Spleen (tissue), 11 donors: Measurements from ENCODE around the gene TRMT1. TPM values are rescaled to one million over a fixed set of nuclear protein-coding genes. Genes with fewer than 3 reads are reported as not detected.
A peak's percentile ranks its signal among the peaks of the same experiment; 100 is the strongest.

Experiments used
- DNase-seq: peaks from one replicate; pipeline ENCODE4 v3.0.0-alpha.2; 2020
- H3K27ac ChIP-seq, 8 donors: fragments of 200-600 bp; sonication (generic) in 7 of 8; 1 replicate in 4 of 8; 2 replicates in 4 of 8; pipeline versions ENCODE4 v1.5.0 to v1.8.0; 2016 to 2021; ENCODE audit warnings: inconsistent platforms in 4 of 8, mild to moderate bottlenecking in 4 of 8, moderate library complexity in 1 of 8
- H3K27me3 ChIP-seq, 7 donors: fragments of 200-600 bp; sonication (generic) in 6 of 7; replicated peaks in 1 of 7; 1 replicate in 4 of 7; 2 replicates in 3 of 7; pipeline versions ENCODE4 v1.5.0 to v1.8.0; 2016 to 2021; ENCODE audit warnings: inconsistent platforms in 3 of 7, mild to moderate bottlenecking in 1 of 7
- H3K36me3 ChIP-seq, 6 donors: fragments of 200-600 bp; sonication (generic) in 5 of 6; 1 replicate in 4 of 6; 2 replicates in 2 of 6; pipeline versions ENCODE4 v1.5.0 to v1.8.0; 2016 to 2021; ENCODE audit warnings: inconsistent platforms in 2 of 6
- H3K4me1 ChIP-seq, 6 donors: fragments of 200-600 bp; sonication (generic) in 5 of 6; 1 replicate in 3 of 6; 2 replicates in 3 of 6; pipeline versions ENCODE4 v1.5.0 to v1.8.0; 2016 to 2021; ENCODE audit warnings: inconsistent platforms in 3 of 6
- H3K4me3 ChIP-seq, 8 donors: fragments of 200-600 bp; sonication (generic) in 7 of 8; 1 replicate in 4 of 8; 2 replicates in 4 of 8; pipeline versions ENCODE4 v1.5.0 to v1.8.0; 2016 to 2021; ENCODE audit warnings: inconsistent platforms in 4 of 8, mild to moderate bottlenecking in 4 of 8, moderate library complexity in 2 of 8
- H3K9me3 ChIP-seq, 8 donors: fragments of 200-600 bp; sonication (generic) in 7 of 8; 1 replicate in 4 of 8; 2 replicates in 4 of 8; pipeline versions ENCODE4 v1.5.0 to v1.8.0; 2016 to 2021; ENCODE audit warnings: inconsistent platforms in 4 of 8
- CTCF ChIP-seq, 11 experiments: fragments of 200-600 bp in 7 of 11; fragments of 450-650 bp in 4 of 11; sonication (generic) in 4 of 11; IDR thresholded peaks in 8 of 11; conservative IDR thresholded peaks in 3 of 11; 1 replicate in 7 of 11; 2 replicates in 4 of 11; pipeline versions ENCODE4 v1.4.0 to v1.8.0; 2016 to 2021; ENCODE audit warnings: antibody characterized with exemption in 11 of 11, inconsistent platforms in 4 of 11, mild to moderate bottlenecking in 1 of 11
- POLR2A ChIP-seq, 3 donors: fragments of 450-650 bp; IDR thresholded peaks; one replicate each; pipeline ENCODE4 v1.5.1; 2017; ENCODE audit warnings: antibody characterized with exemption in 3 of 3, mild to moderate bottlenecking in 1 of 3
- POLR2AphosphoS5 ChIP-seq, 3 donors: sonication (generic); formaldehyde crosslinking; IDR thresholded peaks; one replicate each; pipeline ENCODE4 v1.5.1; 2017; ENCODE audit warnings: antibody characterized with exemption in 3 of 3
- WGBS, 5 donors: extraction: QIAGEN DNeasy Blood & Tissue Kit in 3 of 5; methylation state at CpG; one replicate each; pipeline versions ENCODE4 v1.1.5 to v1.1.7; 2013 to 2018; 5-methylcytosine and 5-hydroxymethylcytosine counted together
- intact Hi-C: fragments of 100-400 bp; cut with DNase I; formaldehyde crosslinking; loops from one replicate; pipeline ENCODE4 v1.15.0; 2023; ENCODE audit warnings: low total_unique reads
- polyA plus RNA-seq, 3 donors: library from polyadenylated mRNA; stranded (reverse); fragments of 200-250 nt; gene quantifications; one replicate each; pipeline ENCODE4 v1.2.1, GENCODE V29; 2013
- total RNA-seq, 7 donors: library from RNA; depleted of rRNA in 3 of 7; stranded (reverse); fragments of >200 nt in 3 of 7; fragmentation: NEBNext Ultra II Directional in 4 of 7; extraction: Animal tissue kit (Norgen Biotek cat#: 25700) in 4 of 7; gene quantifications; one replicate each; pipeline versions ENCODE4 v1.1.0 to v1.2.1, GENCODE V29; 2016 to 2021
- donor health status: healthy with polysubstance abuse.
- donor health status: DM: no; HTN: no; CAD: no; lungs with moderate emphysema.
- donor health status: DM: no; HTN: no; CAD: no.
- donor health status: Bipolar disorder and iron deficiency.
- donor health status: healthy.
- donor health status: DM: no; HTN: no; CAD: no.
- donor health status: DM: yes; HTN: yes; CAD: no.

TRMT1 gene
- total and polyA plus RNA-seq, 10 donors, result 27.7 to 109 (median 47.3) TPM

- H3K9me3 ChIP-seq, result no peaks in the 10 kb centered on the region
- H3K27ac ChIP-seq, result peak overlapping the region in 1 of 8 donors; percentile 33
- TF ChIP-seq POLR2AphosphoS5 (IDR thresholded peaks at IDR 0.05), result no peak
- TF ChIP-seq POLR2A (IDR thresholded peaks at IDR 0.05), result no peak
- no peak for TF ChIP-seq CTCF (IDR thresholded peaks at IDR 0.05 in 8 of 11, conservative IDR thresholded peaks at IDR 0.05 in 3 of 11)
- peaks cover 0 to 12% (median 3%) of the 10 kb centered on the region in 6 donors for H3K4me1 ChIP-seq
- H3K4me3 ChIP-seq, result no peak overlapping the region
- WGBS, 5 donors, result 36 to 52% (median 46%) methylated on average over 16 of the region's 16 CpGs
- DNase-seq, result no peak
- peaks cover 0 to 47% (median 0%) of the 10 kb centered on the region in 6 donors for H3K36me3 ChIP-seq
- intact Hi-C loops, result no loop called here
- no peaks in the 10 kb centered on the region for H3K27me3 ChIP-seq
Observed at GRCh38 chr19:13079542-13079986, 37.0 kb downstream of the TRMT1 start.

GRCh38 chr19:13078897-13079541 is 37.5 kb downstream of the TRMT1 start:
- Histone ChIP-seq H3K9me3 (no peaks in the 10 kb centered on the region), H3K4me3 (no peak overlapping the region), H3K36me3 (peaks cover 0 to 51% (median 0%) of the 10 kb centered on the region in 6 donors), H3K4me1 (peaks cover 0 to 12% (median 3%) of the 10 kb centered on the region in 6 donors), H3K27me3 (no peaks in the 10 kb centered on the region), H3K27ac (peak overlapping the region in 1 of 8 donors; percentile 33)
- no peak for DNase-seq
- intact Hi-C loops, result no loop called here
- TF ChIP-seq POLR2AphosphoS5 (IDR thresholded peaks at IDR 0.05) (no peak), CTCF (IDR thresholded peaks at IDR 0.05 in 8 of 11, conservative IDR thresholded peaks at IDR 0.05 in 3 of 11) (no peak), POLR2A (IDR thresholded peaks at IDR 0.05) (no peak)
- 51 to 74% (median 60%) methylated on average over 9 to 12 of the region's 12 CpGs for WGBS, 5 donors

- no peak for TF ChIP-seq CTCF (IDR thresholded peaks at IDR 0.05 in 8 of 11, conservative IDR thresholded peaks at IDR 0.05 in 3 of 11)
- no peak for TF ChIP-seq POLR2A (IDR thresholded peaks at IDR 0.05)
- TF ChIP-seq POLR2AphosphoS5 (IDR thresholded peaks at IDR 0.05), result no peak
- no peak for DNase-seq
- WGBS, 5 donors, result 79 to 89% (median 81%) methylated on average over 9 to 10 of the region's 10 CpGs
- H3K4me1 ChIP-seq, result peaks cover 0 to 12% (median 3%) of the 10 kb centered on the region in 6 donors
- intact Hi-C loops, result no loop called here
- no peaks in the 10 kb centered on the region for H3K27me3 ChIP-seq
- H3K9me3 ChIP-seq, result no peaks in the 10 kb centered on the region
- H3K4me3 ChIP-seq, result no peak overlapping the region
- H3K27ac ChIP-seq, result peak overlapping the region in 1 of 8 donors; percentile 33
- peaks cover 0 to 52% (median 0%) of the 10 kb centered on the region in 6 donors for H3K36me3 ChIP-seq
Observed at GRCh38 chr19:13078381-13078780, 38.2 kb downstream of the TRMT1 start.

- Histone ChIP-seq H3K27me3 (no peaks in the 10 kb centered on the region), H3K4me1 (peaks cover 0 to 12% (median 3%) of the 10 kb centered on the region in 6 donors), H3K27ac (no peak overlapping the region), H3K4me3 (no peak overlapping the region), H3K9me3 (no peaks in the 10 kb centered on the region), H3K36me3 (peaks cover 0 to 46% (median 0%) of the 10 kb centered on the region in 6 donors)
- no peak for DNase-seq
- intact Hi-C loops, result no loop called here
- no peak for TF ChIP-seq POLR2AphosphoS5 (IDR thresholded peaks at IDR 0.05)
- TF ChIP-seq POLR2A (IDR thresholded peaks at IDR 0.05), result no peak
- TF ChIP-seq CTCF (IDR thresholded peaks at IDR 0.05 in 8 of 11, conservative IDR thresholded peaks at IDR 0.05 in 3 of 11), result no peak
- WGBS, 5 donors, result 43 to 57% (median 45%) methylated on average over 11 of the region's 11 CpGs
Observed at GRCh38 chr19:13077240-13077639, 39.3 kb downstream of the TRMT1 start.
